Measurements from ENCODE around the gene TBATA. TPM values are rescaled to one million over a fixed set of nuclear protein-coding genes. Genes with fewer than 3 reads are reported as not detected.

Gene TBATA
- total and polyA plus RNA-seq, 2 of the 8 experiments (the other 6 are each of a cell fraction or from before 2014, with no cell fraction given), result not detected

GRCh38 chr10:70729763-70730357 is 55.3 kb downstream of the TBATA start:
- H4K5ac ChIP-seq (ENCODE audit: insufficient read length, low read depth, low read length), result no peak overlapping the region
- no peak overlapping the region for H2BK20ac ChIP-seq (ENCODE audit: low read length)
- H2BK5ac ChIP-seq (ENCODE audit: low read depth, low read length), result no peak overlapping the region
- TF ChIP-seq, protein P1, sequence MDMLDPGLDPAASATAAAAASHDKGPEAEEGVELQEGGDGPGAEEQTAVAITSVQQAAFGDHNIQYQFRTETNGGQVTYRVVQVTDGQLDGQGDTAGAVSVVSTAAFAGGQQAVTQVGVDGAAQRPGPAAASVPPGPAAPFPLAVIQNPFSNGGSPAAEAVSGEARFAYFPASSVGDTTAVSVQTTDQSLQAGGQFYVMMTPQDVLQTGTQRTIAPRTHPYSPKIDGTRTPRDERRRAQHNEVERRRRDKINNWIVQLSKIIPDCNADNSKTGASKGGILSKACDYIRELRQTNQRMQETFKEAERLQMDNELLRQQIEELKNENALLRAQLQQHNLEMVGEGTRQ (IDR thresholded peaks at IDR 0.05; ENCODE audit: low read length), result 0 out of 2 replicates have a peak, but pooled peaks have one; percentile 25
- TF ChIP-seq, protein P2, sequence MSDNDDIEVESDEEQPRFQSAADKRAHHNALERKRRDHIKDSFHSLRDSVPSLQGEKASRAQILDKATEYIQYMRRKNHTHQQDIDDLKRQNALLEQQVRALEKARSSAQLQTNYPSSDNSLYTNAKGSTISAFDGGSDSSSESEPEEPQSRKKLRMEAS (IDR thresholded peaks at IDR 0.05), result 0 out of 2 replicates have a peak, but pooled peaks have one; percentile 25
- no peak for TF ChIP-seq TBP (IDR thresholded peaks at IDR 0.05; ENCODE audit: low read depth, low read length)
- TF ChIP-seq SIRT6 (IDR thresholded peaks at IDR 0.05; ENCODE audit: low read length), result no peak
- TF ChIP-seq, protein P3, sequence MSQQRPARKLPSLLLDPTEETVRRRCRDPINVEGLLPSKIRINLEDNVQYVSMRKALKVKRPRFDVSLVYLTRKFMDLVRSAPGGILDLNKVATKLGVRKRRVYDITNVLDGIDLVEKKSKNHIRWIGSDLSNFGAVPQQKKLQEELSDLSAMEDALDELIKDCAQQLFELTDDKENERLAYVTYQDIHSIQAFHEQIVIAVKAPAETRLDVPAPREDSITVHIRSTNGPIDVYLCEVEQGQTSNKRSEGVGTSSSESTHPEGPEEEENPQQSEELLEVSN (IDR thresholded peaks at IDR 0.05), result 0 out of 2 replicates have a peak, but pooled peaks have one; percentile 27
- no peaks in the 10 kb centered on the region; the same call in 1 of the 2 replicates for H3K23me2 ChIP-seq (ENCODE audit: low read depth, low read length)
- DNase-seq (ENCODE audit: low read depth in 1 of 2, low spot score in 2 of 2) (no peak), FAIRE-seq (no peak)
- peak overlapping the region; percentile 22 for H4K91ac ChIP-seq (replicated peaks; ENCODE audit: insufficient read length, low read length)
- WGBS, 2 experiments (ENCODE audit: extremely low coverage in 1 of 2, insufficient coverage in 1 of 2, insufficient read length in 1 of 2, insufficient replicate concordance in 2 of 2, low coverage in 1 of 2, low lambda C conversion rate in 2 of 2, missing lambda C conversion rate in 1 of 2), result 81% methylated on average over 16 of the region's 16 CpGs; no CpG with 5 or more reads in 1 of the 2 experiments
- H3K9me3 ChIP-seq (ENCODE audit: insufficient read depth in 2 of 2, low read depth in 1 of 2, low read length in 1 of 2), result no peaks in the 10 kb centered on the region
- no peak overlapping the region for H3K9ac ChIP-seq (replicated peaks in 1 of 4; ENCODE audit: extremely low read depth in 1 of 4, low read depth in 3 of 4, low read length in 3 of 4)
- no peak overlapping the region for H3K27ac ChIP-seq (ENCODE audit: low read depth, low read length)
- no peaks in the 10 kb centered on the region for H3K79me1 ChIP-seq (ENCODE audit: low read depth, low read length)
- no peak overlapping the region for H2AFZ ChIP-seq (ENCODE audit: low read length)
- no peak overlapping the region; the same call in 1 of the 2 replicates for H2BK12ac ChIP-seq (ENCODE audit: low read depth, low read length)
- no peak overlapping the region for H2BK15ac ChIP-seq (ENCODE audit: low read length)
- H3K18ac ChIP-seq (ENCODE audit: extremely low read depth, low read length), result no peak overlapping the region
- H3K4me1 ChIP-seq (replicated peaks in 1 of 4; ENCODE audit: control insufficient read depth in 3 of 4, insufficient read depth in 4 of 4, low read length in 3 of 4), result peaks cover 0 to 6% (median 3%) of the 10 kb centered on the region in 4 experiments; a peak in 3 of 7 replicates
- no peak overlapping the region for H3K14ac ChIP-seq (ENCODE audit: insufficient read length)
- H3K4me2 ChIP-seq (ENCODE audit: insufficient read depth in 1 of 2, low read depth in 2 of 2, low read length in 2 of 2), result no peak overlapping the region
- peaks cover 0 to 3% of the 10 kb centered on the region in 2 experiments for H4K20me1 ChIP-seq (replicated peaks in 1 of 2; ENCODE audit: control insufficient read depth in 1 of 2, insufficient read depth in 2 of 2, low read length in 2 of 2)
- H3K56ac ChIP-seq (replicated peaks; ENCODE audit: insufficient read length, low read depth, low read length), result no peak overlapping the region
- no peak overlapping the region for H4K8ac ChIP-seq (ENCODE audit: extremely low read depth, insufficient read depth, low read length)
- CTCF ChIA-PET (ENCODE audit: partially characterized antibody), result interaction anchor here (1.1 kb wide), 1 partner anchor 9 kb away, joined by 3 read pairs; no protein-coding TSS in a partner anchor
- no peaks in the 10 kb centered on the region for H3K79me2 ChIP-seq (ENCODE audit: control insufficient read depth in 1 of 2, insufficient read depth in 2 of 2, low read length in 2 of 2)
- no peaks in the 10 kb centered on the region for H3K36me3 ChIP-seq (ENCODE audit: control insufficient read depth in 2 of 4, insufficient read depth in 4 of 4, low read length in 3 of 4)
- no peak overlapping the region for H2BK120ac ChIP-seq (replicated peaks; ENCODE audit: low read depth, low read length)
- H3K27me3 ChIP-seq (replicated peaks in 1 of 4; ENCODE audit: control insufficient read depth in 3 of 4, extremely low read depth in 1 of 4, insufficient read depth in 3 of 4, low read length in 3 of 4), result no peaks in the 10 kb centered on the region
- H3K23ac ChIP-seq (ENCODE audit: insufficient read length), result no peak overlapping the region
- H3K4me3 ChIP-seq (ENCODE audit: extremely low read depth in 1 of 4, insufficient read depth in 2 of 4, low read depth in 3 of 4, low read length in 4 of 4), result no peak overlapping the region
- POLR2A ChIA-PET (ENCODE audit: partially characterized antibody), result no interaction called here
- no peak overlapping the region for H3K4ac ChIP-seq (replicated peaks; ENCODE audit: insufficient read length, low read depth, low read length)
- H2AK5ac ChIP-seq (ENCODE audit: low read depth, low read length), result no peak overlapping the region

Measured in H1 (cell line).